Measurements from ENCODE around the gene PUS7.
"Not testable (repeated sequence)": the region's sequence is repeated elsewhere in the genome, so short reads cannot be mapped to it uniquely, and the experiment has no call there.

PUS7 gene

DNA sequence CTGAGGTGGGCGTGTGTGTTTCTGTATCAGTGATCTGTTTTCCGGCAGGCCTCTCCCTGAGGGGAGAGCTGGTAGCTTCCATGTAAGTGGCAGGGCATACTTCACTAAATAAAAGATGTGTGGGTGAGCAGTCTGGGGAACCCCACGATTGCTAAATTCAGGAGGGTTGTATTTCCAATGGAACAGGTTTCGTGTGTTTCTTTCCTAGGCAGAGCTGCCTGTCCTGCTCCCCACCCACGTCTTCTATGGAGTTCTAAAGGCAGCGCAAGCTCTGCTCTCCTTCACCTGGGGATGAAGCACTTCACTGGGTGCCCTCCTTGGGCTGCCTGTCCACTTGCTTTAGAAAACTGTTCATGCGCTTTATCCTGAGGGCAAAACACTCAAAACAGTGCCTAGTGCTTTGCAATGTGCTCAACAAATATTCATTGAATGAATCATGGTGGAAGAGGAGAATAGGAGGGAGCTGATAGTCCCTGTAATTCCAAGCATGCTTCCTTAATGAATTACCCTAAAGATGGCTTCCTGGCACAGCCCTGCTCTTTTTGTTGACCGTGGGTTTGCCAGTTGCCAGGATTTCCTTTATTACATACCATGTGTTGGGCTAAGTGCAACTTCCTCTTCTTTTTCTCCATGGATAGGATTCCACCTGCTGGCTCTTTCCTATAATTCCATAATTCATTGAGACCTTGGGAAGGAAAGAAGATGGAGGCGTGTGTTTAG is 82.7 kb downstream of the PUS7 start:
- DNase-seq, result no peak

DNA sequence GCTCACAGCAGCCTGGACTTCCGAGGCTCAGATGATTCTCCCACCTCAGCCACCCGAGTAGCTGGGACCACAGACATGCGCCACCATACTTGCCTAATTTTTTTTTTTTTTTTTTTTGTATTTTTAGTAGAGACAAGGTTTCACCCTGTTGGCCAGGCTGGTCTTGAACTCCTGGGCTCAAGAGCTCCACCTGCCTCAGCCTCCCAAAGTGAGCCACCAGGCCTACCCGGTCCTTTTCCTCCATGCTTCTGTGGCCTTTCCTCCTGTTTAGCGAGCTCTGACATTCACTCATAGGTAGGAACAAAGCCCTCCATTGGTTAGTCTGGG is 83.3 kb downstream of the PUS7 start:
- DNase-seq, result no peak

DNA sequence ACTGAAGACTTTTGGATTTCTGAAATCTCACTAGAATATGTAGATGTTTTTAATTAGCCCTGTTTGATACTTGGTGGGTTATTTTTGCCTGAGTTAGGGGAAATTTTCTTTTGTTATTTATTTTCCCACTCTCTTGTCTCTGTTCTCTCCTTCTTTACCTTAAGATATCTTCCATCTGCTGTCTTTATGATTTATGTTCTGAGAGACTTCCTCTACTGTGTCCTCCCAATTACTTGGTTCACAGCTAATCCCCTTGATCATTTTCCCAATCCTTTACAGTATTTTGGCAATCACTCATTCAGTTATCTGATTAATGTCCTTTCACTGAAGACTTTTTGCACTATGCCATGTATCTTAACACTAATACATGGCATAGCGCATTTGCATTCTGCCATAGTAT is 83.8 kb downstream of the PUS7 start:
- no peak for DNase-seq

DNA sequence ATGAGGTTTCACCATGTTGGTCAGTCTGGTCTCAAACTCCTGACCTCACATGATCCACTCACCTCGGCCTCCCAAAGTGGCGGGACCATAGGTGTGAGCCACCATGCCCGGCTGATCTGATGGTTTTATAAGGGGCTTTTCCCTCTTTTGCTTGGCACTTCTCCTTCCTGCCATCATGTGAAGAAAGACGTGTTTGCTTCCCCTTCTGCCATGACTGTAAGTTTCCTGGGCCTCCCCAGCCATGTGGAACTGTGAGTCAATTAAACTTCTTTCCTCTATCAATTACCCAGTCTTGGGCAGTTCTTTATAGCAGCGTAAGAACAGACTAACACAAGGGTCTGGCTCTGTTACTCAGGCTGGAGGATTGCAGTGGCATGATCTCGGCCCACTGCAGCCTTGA is 84.7 kb downstream of the PUS7 start:
- DNase-seq, result not testable (repeated sequence)

DNA sequence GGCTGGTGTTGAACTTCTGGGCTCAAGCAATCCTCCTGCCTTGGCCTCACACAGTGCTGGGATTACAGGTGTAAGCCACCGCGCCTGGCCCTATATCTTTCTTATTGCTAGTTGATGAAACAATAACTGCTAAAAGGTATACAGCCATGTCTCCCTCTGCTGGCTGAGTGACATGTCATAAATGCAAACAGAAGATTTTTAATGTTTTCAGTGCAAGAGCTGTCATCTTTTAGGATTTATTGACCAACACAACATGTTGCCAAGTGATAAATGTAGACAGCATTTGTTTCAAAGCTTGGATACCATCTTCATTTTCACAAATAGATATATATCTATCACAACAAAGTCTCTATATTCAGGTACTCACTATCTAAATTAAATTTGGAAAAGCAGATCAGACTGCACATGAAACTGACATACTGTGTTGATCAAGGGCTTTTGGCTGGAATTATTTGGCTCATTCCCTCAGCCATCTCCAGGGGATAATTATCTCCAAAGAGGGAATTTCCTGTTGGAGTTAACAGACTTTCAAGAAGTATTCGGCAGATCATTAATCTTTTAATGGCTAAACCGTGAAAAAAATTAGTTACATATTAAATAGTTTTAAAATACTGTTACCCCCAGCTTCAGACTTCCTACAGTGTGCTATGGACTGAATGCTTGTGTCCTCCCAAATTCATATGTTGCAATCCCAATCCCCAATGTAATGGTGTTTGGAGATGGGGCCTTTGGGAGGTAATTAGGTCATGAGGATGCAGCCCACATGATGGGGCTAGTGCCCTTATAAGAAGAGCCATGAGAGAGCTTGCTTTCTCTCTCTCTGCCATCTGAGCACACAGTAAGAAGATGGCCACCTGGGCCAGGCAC is 92.1 kb downstream of the PUS7 start:
- DNase-seq, result no peak

DNA sequence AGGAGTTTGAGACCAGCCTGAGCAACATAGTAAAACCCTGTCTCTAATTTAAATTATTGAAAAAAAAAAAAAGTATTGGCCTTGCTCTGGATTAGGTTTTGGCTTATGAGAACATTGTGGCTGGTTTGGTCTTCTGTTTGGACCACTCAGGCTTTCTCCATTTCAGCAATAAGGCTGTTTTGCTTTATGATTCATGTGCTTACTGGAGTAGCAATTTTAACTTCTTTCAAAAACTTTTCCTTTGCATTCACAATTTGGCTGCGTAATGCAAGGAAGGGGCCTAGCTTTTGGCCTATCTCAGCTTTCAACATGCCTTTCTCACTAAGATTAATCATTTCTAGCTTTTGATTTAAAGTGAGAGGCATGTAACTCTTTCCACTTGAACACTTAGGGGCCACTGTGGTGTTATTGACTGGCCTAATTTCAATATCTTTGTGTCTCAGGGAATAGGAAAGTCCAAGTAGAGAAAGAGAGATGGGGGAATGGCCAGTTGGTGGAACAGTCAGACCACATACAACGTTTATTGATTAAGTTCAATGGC is 95.4 kb downstream of the PUS7 start:
- no peak for DNase-seq

DNA sequence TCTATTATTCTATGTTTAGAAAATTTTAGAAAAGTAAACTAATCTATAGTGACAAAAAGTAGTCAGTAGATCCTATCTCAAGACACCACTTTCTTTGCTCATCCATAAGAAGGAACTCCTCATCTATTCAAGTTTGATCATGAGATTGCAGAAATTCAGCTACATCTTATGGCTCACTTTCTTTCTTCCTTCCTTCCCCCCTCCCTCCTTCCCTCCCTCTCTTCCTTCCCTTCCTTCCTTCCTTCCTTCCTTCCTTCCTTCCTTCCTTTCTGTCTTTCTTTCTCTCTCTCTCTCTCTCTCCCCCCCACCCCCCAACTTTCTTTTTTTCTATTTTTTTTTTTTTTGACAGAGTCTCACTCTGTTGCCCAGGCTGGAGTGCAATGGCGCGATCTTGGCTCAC is 98.1 kb downstream of the PUS7 start:
- no peak for DNase-seq

DNA sequence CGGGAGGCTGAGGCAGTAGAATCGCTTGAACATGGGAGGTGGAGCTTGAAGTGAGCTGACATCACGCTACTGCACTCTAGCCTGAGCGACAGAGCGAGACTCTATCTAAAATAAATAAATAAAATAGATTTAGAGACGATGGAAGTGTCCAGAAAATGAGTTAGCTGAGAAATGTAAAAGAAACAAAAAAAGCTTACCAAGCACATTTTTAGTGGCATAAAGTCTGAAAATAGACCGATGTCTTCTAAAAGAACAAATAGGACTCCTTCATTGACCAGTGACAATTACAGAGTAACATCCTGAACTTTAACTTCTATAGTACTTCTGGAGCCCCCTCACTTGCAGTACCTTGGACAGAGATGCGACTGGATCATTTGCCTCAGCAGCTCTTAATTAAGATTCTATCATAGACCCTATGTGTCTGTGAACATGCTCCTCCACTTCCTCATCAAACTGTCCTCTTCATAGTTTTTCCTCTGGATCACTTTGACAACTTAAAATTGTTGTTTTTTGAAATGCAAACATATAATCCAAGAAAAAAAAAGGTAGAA is 108.1 kb downstream of the PUS7 start:
- no peak for DNase-seq

DNA sequence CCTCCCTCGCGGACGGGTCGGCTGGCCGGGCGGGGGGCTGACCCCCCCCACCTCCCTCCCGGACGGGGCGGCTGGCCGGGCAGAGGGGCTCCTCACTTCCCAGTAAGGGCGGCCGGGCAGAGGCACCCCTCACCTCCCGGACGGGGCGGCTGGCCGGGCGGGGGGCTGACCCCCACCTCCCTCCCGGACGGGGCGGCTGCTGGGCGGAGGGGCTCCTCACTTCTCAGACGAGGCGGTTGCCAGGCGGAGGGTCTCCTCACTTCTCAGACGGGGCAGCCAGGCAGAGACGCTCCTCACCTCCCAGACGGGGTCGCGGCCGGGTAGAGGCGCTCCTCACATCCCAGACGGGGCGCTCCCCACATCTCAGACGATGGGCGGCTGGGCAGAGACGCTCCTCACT is 111.3 kb downstream of the PUS7 start:
- not testable (repeated sequence) for DNase-seq

DNA sequence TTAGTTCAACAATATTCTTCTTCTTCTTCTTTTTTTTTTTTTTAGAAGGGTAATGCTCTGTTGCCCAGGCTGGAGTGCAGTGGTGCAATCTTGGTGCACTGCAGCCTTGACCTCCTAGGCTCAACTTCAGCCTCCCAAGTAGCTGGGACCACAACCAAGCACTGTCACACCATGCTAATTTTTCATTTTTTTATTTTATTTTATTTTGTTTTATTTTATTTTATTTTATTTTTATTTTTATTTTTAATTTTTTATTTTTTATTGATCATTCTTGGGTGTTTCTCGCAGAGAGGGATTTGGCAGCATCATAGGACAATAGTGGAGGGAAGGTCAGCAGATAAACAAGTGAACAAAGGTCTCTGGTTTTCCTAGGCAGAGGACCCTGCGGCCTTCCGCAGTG is 112.3 kb downstream of the PUS7 start:
- DNase-seq, result not testable (repeated sequence)

DNA sequence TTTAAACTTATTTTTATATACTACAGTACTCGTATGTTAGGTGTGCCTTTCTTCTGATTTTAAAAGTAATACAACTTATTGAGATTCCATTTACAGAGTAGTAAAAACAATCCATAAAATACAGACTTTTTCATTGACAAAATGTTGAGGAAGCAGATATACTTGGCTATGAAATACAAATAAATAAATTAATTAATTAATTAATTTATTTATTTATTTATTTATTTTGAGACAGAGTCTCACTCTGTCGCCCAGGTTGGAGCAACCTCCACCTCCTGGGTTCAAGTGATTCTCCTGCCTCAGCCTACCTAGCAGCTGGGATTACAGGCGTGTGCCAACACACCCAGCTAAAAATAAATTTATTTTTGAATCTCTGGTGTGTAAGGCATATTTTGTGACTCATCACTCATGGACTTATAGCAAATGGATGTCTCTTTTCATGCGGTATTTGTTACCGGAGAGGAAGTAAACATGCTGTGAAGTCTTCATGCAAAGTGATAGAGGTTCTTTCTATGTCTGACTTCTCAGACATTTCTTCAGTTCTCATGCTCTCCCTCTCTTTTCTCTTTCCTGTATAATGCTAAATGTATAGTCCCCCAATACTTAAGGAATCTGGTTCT is 113.2 kb downstream of the PUS7 start:
- DNase-seq, result no peak
